Measurements from ENCODE around the gene CEL.
"Not testable (repeated sequence)": the region's sequence is repeated elsewhere in the genome, so short reads cannot be mapped to it uniquely, and the experiment has no call there.

Gene CEL

GRCh38 chr9:133058550-133059320 is 3.0 kb upstream of the CEL start:
- no peak for TF ChIP-seq CTCF (IDR thresholded peaks at IDR 0.05; ENCODE audit: low read depth, low read length)
- no peak for DNase-seq (ENCODE audit: extremely low read depth, low read depth)

- TF ChIP-seq CTCF (IDR thresholded peaks at IDR 0.05; ENCODE audit: low read depth, low read length), result no peak
- no peak for DNase-seq (ENCODE audit: extremely low read depth, low read depth)
Observed at GRCh38 chr9:133059623-133060022, 2.2 kb upstream of the CEL start.

- TF ChIP-seq CTCF (IDR thresholded peaks at IDR 0.05; ENCODE audit: low read depth, low read length), result no peak
- no peak for DNase-seq (ENCODE audit: extremely low read depth, low read depth)
Observed at GRCh38 chr9:133060417-133060841, 1.4 kb upstream of the CEL start.

GRCh38 chr9:133061019-133061763 is 590 bp upstream of the CEL start:
- not testable (repeated sequence) for DNase-seq (ENCODE audit: extremely low read depth, low read depth)

- DNase-seq (ENCODE audit: extremely low read depth, low read depth), result not testable (repeated sequence)
Observed at GRCh38 chr9:133062569-133062968, 788 bp downstream of the CEL start.

GRCh38 chr9:133063159-133063499 is 1.3 kb downstream of the CEL start:
- TF ChIP-seq CTCF (IDR thresholded peaks at IDR 0.05; ENCODE audit: low read depth, low read length), result no peak
- no peak for DNase-seq (ENCODE audit: extremely low read depth, low read depth)

- DNase-seq (ENCODE audit: extremely low read depth, low read depth), result no peak
Observed at GRCh38 chr9:133063500-133064231, 1.9 kb downstream of the CEL start.

More at GRCh38 chr9:133063500-133064231, 1.9 kb downstream of the CEL start:
- TF ChIP-seq CTCF (IDR thresholded peaks at IDR 0.05; ENCODE audit: low read depth, low read length), result no peak
